Adrenal gland (tissue), 5 donors: ENCODE data around the gene SMARCD3.

ENCODE experiments used
- CTCF ChIP-seq, 6 experiments: fragments of 450-650 bp in 4 of 6; fragments of 200-600 bp in 2 of 6; sonication (generic) in 1 of 6; IDR thresholded peaks; 1 replicate in 5 of 6; 2 replicates in 1 of 6; pipeline versions ENCODE4 v1.5.1 to v1.8.0; 2016 to 2021; ENCODE audit warnings: antibody characterized with exemption in 6 of 6, mild to moderate bottlenecking in 2 of 6, moderate library complexity in 1 of 6
- POLR2A ChIP-seq, 2 donors: fragments of 450-650 bp; IDR thresholded peaks; one replicate each; pipeline ENCODE4 v1.6.1; 2017; ENCODE audit warnings: antibody characterized with exemption in 2 of 2, mild to moderate bottlenecking in 2 of 2, moderate library complexity in 1 of 2
- donor health status: DM: no; HTN: no; CAD: no.

DNA sequence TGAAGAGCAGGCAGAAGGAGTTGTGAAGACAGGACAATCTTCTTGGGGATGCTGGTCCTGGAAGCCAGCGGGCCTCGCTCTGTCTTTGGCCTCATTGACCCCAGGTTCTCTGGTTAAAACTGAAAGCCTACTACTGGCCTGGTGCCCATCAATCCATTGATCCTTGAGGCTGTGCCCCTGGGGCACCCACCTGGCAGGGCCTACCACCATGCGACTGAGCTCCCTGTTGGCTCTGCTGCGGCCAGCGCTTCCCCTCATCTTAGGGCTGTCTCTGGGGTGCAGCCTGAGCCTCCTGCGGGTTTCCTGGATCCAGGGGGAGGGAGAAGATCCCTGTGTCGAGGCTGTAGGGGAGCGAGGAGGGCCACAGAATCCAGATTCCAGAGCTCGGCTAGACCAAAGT, 14.7 kb downstream of the SMARCD3 start:
- TF ChIP-seq CTCF (IDR thresholded peaks at IDR 0.05): no peak
- no peak for TF ChIP-seq POLR2A (IDR thresholded peaks at IDR 0.05)
